HepG2 (cell line): ENCODE results near the gene SLC9A5. TPM values are rescaled to one million over a fixed set of nuclear protein-coding genes. Genes with fewer than 3 reads are reported as not detected.
A peak's percentile ranks its signal among the peaks of the same experiment; 100 is the strongest.

Experiments
- ATF3 ChIP-seq: sonication (generic); formaldehyde crosslinking; IDR thresholded peaks from 2 replicates; pipeline ENCODE4 v1.4.0; 2020; ENCODE audit warnings: missing genetic modification reagents
- DR1 ChIP-seq: sonication (generic); formaldehyde crosslinking; IDR thresholded peaks from 2 replicates; pipeline ENCODE4 v1.8.0; 2021; ENCODE audit warnings: mild to moderate bottlenecking, missing genetic modification reagents, inconsistent platforms
- ELF4 ChIP-seq: sonication (generic); formaldehyde crosslinking; IDR thresholded peaks from 2 replicates; pipeline ENCODE4 v1.5.0; 2020; ENCODE audit warnings: missing genetic modification reagents, mild to moderate bottlenecking, moderate library complexity, borderline replicate concordance
- FOXP1 ChIP-seq, 2 experiments: fragments of 450-650 bp in 1 of 2; IDR thresholded peaks; 2 replicates each; pipeline ENCODE4 v1.6.1; 2017 to 2018; ENCODE audit warnings: antibody characterized with exemption in 1 of 2
- KDM5A ChIP-seq: fragments of 200-600 bp; sonication (generic); IDR thresholded peaks from 2 replicates; pipeline ENCODE4 v1.7.0; 2018; ENCODE audit warnings: antibody characterized with exemption, mild to moderate bottlenecking, low read length, borderline replicate concordance
- PCBP2 ChIP-seq: fragments of 200-400 bp; formaldehyde crosslinking; optimal IDR thresholded peaks from 2 replicates; pipeline ENCODE3; 2018; ENCODE audit warnings: low read length, low read depth; ENCODE audit not compliant: poor library complexity, severe bottlenecking
- RCOR2 ChIP-seq: IDR thresholded peaks from 2 replicates; pipeline ENCODE4 v1.6.1; 2016; ENCODE audit warnings: missing biosample characterization, missing genetic modification reagents
- RFXANK ChIP-seq: IDR thresholded peaks from 2 replicates; pipeline ENCODE4 v1.6.1; 2016
- SOX5 ChIP-seq: IDR thresholded peaks from 2 replicates; pipeline ENCODE4 v1.6.1; 2016; ENCODE audit warnings: borderline replicate concordance
- SOX6 ChIP-seq, 2 experiments: fragments of 450-650 bp in 1 of 2; sonication (generic) in 1 of 2; formaldehyde crosslinking in 1 of 2; IDR thresholded peaks; 2 replicates each; pipeline versions ENCODE4 v1.4.0 to v1.6.1; 2017 to 2020; ENCODE audit warnings: antibody characterized with exemption in 1 of 2, mild to moderate bottlenecking in 1 of 2, missing genetic modification reagents in 1 of 2
- TFDP2 ChIP-seq: sonication (generic); formaldehyde crosslinking; IDR thresholded peaks from 2 replicates; pipeline ENCODE4 v1.4.0; 2020; ENCODE audit warnings: missing genetic modification reagents
- ZNF280B ChIP-seq: sonication (generic); formaldehyde crosslinking; IDR thresholded peaks from 2 replicates; pipeline ENCODE4 v1.5.0; 2020; ENCODE audit warnings: missing genetic modification reagents, mild to moderate bottlenecking, borderline replicate concordance
- ZNF281 ChIP-seq: sonication (generic); formaldehyde crosslinking; IDR thresholded peaks from 2 replicates; pipeline ENCODE4 v1.4.0; 2020; ENCODE audit warnings: missing genetic modification reagents, borderline replicate concordance
- ZNF510 ChIP-seq: sonication (generic); formaldehyde crosslinking; IDR thresholded peaks from 2 replicates; pipeline ENCODE4 v1.4.0; 2020; ENCODE audit warnings: low read depth, mild to moderate bottlenecking, missing genetic modification reagents
- ZNF543 ChIP-seq: sonication (generic); formaldehyde crosslinking; IDR thresholded peaks from 2 replicates; pipeline ENCODE4 v1.4.0; 2020; ENCODE audit warnings: mild to moderate bottlenecking, missing genetic modification reagents
- ZNF556 ChIP-seq: sonication (generic); formaldehyde crosslinking; IDR thresholded peaks from 2 replicates; pipeline ENCODE4 v1.4.0; 2020; ENCODE audit warnings: mild to moderate bottlenecking, missing genetic modification reagents, borderline replicate concordance
- ZNF614 ChIP-seq: IDR thresholded peaks from 2 replicates; pipeline ENCODE4 v1.6.1; 2018; ENCODE audit warnings: missing biosample characterization, missing genetic modification reagents, inconsistent platforms, borderline replicate concordance
- ZNF782 ChIP-seq: sonication (generic); formaldehyde crosslinking; IDR thresholded peaks from 2 replicates; pipeline ENCODE4 v1.4.0; 2020; ENCODE audit warnings: missing genetic modification reagents, mild to moderate bottlenecking, borderline replicate concordance
- polyA plus RNA-seq, 8 experiments: library from polyadenylated mRNA; depleted of rRNA in 3 of 8; stranded (reverse) in 7 of 8; unstranded in 1 of 8; fragments of >200 nt; fragmentation: Illumina TruSeq in 4 of 8; extraction: Trizol in 4 of 8; gene quantifications; 2 replicates each; pipeline versions ENCODE4 v1.2.1 to v1.2.3, GENCODE V29; 2011 to 2016; ENCODE audit warnings: low read depth in 4 of 8, missing spikeins in 1 of 8, mixed read lengths in 1 of 8; ENCODE audit not compliant: insufficient read depth in 1 of 8
- total RNA-seq, 5 experiments: library from RNA; depleted of rRNA; stranded (reverse); fragments of >200 nt; fragmentation: Illumina TruSeq; extraction: Trizol; gene quantifications; 2 replicates each; pipeline ENCODE4 v1.2.3, GENCODE V29; 2016; ENCODE audit warnings: low read depth in 1 of 5
- TF ChIP-seq, protein P1 (sequence below): IDR thresholded peaks from 2 replicates; pipeline ENCODE4 v1.4.0; 2020; ENCODE audit warnings: mild to moderate bottlenecking, missing genetic modification reagents

Gene SLC9A5
- total and polyA plus RNA-seq, 2 of the 13 experiments (the other 11 are each of a cell fraction or from before 2014, with no cell fraction given), result 0.58 to 1.4 TPM

GRCh38 chr16:67246081-67246755, 2.6 kb upstream of the SLC9A5 start (continued):
- TF ChIP-seq ZNF280B (CRISPR knock-in tag) (peak; percentile 91), TFDP2 (peak; percentile 93), RCOR2 (CRISPR knock-in tag) (peak; percentile 69; the same call in 1 of the 2 replicates), ZNF614 (CRISPR knock-in tag) (peak; percentile 84), ZNF782 (CRISPR knock-in tag) (peak; percentile 39; the same call in 1 of the 2 replicates), DR1 (CRISPR knock-in tag) (peak; percentile 67), ATF3 (CRISPR knock-in tag) (peak; percentile 73), SOX6 (IDR thresholded peaks at IDR 0.05) (no peak), SOX6 (CRISPR knock-in tag; IDR thresholded peaks at IDR 0.05) (peak; percentile 90), ZNF556 (CRISPR knock-in tag) (peak; percentile 90), ZNF510 (no peak), RFXANK (CRISPR knock-in tag) (peak; percentile 83; the same call in 1 of the 2 replicates), ELF4 (CRISPR knock-in tag) (peak; percentile 65; the same call in 1 of the 2 replicates), KDM5A (peak; percentile 60; the same call in 1 of the 2 replicates), FOXP1 (IDR thresholded peaks at IDR 0.05) (no peak), FOXP1 (CRISPR knock-in tag; IDR thresholded peaks at IDR 0.05) (no peak), ZNF543 (CRISPR knock-in tag) (peak; percentile 94), SOX5 (CRISPR knock-in tag) (peak; percentile 76), PCBP2 (no peak), ZNF281 (CRISPR knock-in tag) (peak; percentile 70; the same call in 1 of the 2 replicates)
- TF ChIP-seq, protein P1, sequence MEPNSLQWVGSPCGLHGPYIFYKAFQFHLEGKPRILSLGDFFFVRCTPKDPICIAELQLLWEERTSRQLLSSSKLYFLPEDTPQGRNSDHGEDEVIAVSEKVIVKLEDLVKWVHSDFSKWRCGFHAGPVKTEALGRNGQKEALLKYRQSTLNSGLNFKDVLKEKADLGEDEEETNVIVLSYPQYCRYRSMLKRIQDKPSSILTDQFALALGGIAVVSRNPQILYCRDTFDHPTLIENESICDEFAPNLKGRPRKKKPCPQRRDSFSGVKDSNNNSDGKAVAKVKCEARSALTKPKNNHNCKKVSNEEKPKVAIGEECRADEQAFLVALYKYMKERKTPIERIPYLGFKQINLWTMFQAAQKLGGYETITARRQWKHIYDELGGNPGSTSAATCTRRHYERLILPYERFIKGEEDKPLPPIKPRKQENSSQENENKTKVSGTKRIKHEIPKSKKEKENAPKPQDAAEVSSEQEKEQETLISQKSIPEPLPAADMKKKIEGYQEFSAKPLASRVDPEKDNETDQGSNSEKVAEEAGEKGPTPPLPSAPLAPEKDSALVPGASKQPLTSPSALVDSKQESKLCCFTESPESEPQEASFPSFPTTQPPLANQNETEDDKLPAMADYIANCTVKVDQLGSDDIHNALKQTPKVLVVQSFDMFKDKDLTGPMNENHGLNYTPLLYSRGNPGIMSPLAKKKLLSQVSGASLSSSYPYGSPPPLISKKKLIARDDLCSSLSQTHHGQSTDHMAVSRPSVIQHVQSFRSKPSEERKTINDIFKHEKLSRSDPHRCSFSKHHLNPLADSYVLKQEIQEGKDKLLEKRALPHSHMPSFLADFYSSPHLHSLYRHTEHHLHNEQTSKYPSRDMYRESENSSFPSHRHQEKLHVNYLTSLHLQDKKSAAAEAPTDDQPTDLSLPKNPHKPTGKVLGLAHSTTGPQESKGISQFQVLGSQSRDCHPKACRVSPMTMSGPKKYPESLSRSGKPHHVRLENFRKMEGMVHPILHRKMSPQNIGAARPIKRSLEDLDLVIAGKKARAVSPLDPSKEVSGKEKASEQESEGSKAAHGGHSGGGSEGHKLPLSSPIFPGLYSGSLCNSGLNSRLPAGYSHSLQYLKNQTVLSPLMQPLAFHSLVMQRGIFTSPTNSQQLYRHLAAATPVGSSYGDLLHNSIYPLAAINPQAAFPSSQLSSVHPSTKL (CRISPR knock-in tag), result peak; percentile 90
